ENCODE results near the gene ARHGAP32. TPM values are rescaled to one million over a fixed set of nuclear protein-coding genes. Genes with fewer than 3 reads are reported as not detected.

Gene ARHGAP32
- total RNA-seq, 4 donors from 2014 or later, result 49.1 to 54.9 (median 49.3) TPM

DNA sequence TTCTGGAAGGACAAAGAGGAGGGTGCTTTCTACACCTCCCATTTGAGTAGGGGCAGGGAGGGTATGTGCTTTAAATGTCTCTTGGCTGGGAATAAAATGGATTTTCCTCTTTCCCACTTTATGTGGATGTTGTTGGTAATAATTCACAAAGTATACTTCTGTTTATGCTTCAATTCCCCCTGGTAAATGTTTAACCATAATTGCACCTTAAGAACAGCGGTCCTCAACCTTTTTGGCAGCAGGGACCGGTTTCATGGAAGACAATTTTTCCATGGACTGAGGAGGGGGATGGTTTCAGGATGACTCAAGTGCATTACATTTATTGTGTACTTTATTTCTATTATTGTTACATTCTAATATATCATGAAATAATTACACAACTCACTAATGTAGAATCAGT is 245.5 kb downstream of the ARHGAP32 start:
- intact Hi-C loops (cut with DNase I; ENCODE audit: low total_unique reads), result no loop called here
- no peak for DNase-seq (ENCODE audit: low spot score in 2 of 2)
- 92 to 94% methylated on average over 2 of the region's 2 CpGs for WGBS, 2 donors
- H3K4me3 ChIP-seq (ENCODE audit: low read depth, poor library complexity, severe bottlenecking), result no peak overlapping the region
- TF ChIP-seq, protein P1, sequence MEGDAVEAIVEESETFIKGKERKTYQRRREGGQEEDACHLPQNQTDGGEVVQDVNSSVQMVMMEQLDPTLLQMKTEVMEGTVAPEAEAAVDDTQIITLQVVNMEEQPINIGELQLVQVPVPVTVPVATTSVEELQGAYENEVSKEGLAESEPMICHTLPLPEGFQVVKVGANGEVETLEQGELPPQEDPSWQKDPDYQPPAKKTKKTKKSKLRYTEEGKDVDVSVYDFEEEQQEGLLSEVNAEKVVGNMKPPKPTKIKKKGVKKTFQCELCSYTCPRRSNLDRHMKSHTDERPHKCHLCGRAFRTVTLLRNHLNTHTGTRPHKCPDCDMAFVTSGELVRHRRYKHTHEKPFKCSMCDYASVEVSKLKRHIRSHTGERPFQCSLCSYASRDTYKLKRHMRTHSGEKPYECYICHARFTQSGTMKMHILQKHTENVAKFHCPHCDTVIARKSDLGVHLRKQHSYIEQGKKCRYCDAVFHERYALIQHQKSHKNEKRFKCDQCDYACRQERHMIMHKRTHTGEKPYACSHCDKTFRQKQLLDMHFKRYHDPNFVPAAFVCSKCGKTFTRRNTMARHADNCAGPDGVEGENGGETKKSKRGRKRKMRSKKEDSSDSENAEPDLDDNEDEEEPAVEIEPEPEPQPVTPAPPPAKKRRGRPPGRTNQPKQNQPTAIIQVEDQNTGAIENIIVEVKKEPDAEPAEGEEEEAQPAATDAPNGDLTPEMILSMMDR (IDR thresholded peaks at IDR 0.05), result no peak
- TF ChIP-seq POLR2A (IDR thresholded peaks at IDR 0.05), result no peak

- intact Hi-C loops (cut with DNase I; ENCODE audit: low total_unique reads), result no loop called here
- no peak overlapping the region for H3K4me3 ChIP-seq (ENCODE audit: low read depth, poor library complexity, severe bottlenecking)
- DNase-seq (ENCODE audit: low spot score in 2 of 2), result no peak
- WGBS, 2 donors, result 50 to 63% methylated on average over 16 of the region's 16 CpGs
- TF ChIP-seq POLR2A (IDR thresholded peaks at IDR 0.05), result no peak
- TF ChIP-seq, protein P1 (IDR thresholded peaks at IDR 0.05), result no peak
Observed at GRCh38 chr11:128943428-128943976, 248.6 kb downstream of the ARHGAP32 start.

DNA sequence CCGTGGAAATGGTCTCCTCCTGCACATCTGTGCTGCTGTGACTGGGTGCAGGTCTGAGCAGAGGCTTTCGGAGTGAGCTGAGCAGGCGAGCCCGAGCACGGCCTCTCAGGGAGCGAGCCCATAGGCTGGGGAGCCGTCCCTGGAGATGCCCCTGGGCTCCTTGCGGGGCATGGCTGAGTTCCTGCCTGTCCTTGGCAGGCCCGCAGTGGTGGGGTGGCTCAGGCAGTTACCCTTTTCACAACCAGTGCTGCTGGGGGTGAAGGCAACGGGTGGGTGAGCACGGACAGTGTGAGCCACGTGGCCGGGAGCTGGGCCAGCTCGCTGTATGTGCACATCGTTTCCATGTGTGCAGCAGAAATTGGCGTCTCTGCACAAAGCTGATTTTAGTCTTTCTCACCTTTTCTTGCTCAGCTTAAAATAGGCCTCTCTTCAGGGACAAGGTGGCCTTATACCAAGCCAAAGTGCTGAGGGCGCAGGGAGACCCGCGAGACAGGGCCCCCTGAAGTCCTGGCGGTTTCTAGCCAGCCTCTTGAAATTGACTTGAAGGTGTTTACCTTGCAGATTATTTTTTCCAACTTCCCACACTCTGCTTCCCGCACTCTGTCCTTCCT is 249.2 kb downstream of the ARHGAP32 start, which contains the start of gene TP53AIP1:
Gene TP53AIP1 (minus strand): TSS at position 55 of the 611 bp plus-strand sequence. CDS start 5,053 bp downstream, outside the sequence.
- 33 to 54% methylated on average over 14 to 21 of the region's 21 CpGs for WGBS, 2 donors
- no peak for TF ChIP-seq POLR2A (IDR thresholded peaks at IDR 0.05)
- TF ChIP-seq, protein P1 (IDR thresholded peaks at IDR 0.05), result no peak
- intact Hi-C loops (cut with DNase I; ENCODE audit: low total_unique reads), result no loop called here
- DNase-seq (ENCODE audit: low spot score in 2 of 2), result no peak
- no peak within 1 kb of the TSS for H3K4me3 ChIP-seq (ENCODE audit: low read depth, poor library complexity, severe bottlenecking)

DNA sequence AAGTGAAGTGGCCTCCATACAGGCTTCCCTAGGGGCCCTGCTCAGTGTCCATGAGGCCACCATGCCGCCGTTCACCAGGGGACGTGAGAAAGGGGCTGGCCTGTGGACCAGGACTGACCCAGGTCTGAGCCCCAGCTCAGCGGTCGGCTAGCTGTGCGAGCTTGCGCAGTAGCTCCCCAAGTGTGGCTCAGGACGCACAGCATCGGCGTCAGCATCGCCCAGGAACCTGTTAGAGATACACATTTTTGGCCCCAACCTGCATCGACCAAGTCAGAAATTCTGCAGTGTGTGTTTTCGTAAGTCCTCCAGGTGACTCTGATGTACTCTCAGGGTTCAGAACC is 249.9 kb downstream of the ARHGAP32 start:
- TF ChIP-seq, protein P1 (IDR thresholded peaks at IDR 0.05), result no peak
- TF ChIP-seq POLR2A (IDR thresholded peaks at IDR 0.05), result no peak
- no peak overlapping the region for H3K4me3 ChIP-seq (ENCODE audit: low read depth, poor library complexity, severe bottlenecking)
- WGBS, 2 donors, result 61 to 81% methylated on average over 13 of the region's 13 CpGs
- intact Hi-C loops (cut with DNase I; ENCODE audit: low total_unique reads), result no loop called here
- DNase-seq (ENCODE audit: low spot score in 2 of 2), result no peak

DNA sequence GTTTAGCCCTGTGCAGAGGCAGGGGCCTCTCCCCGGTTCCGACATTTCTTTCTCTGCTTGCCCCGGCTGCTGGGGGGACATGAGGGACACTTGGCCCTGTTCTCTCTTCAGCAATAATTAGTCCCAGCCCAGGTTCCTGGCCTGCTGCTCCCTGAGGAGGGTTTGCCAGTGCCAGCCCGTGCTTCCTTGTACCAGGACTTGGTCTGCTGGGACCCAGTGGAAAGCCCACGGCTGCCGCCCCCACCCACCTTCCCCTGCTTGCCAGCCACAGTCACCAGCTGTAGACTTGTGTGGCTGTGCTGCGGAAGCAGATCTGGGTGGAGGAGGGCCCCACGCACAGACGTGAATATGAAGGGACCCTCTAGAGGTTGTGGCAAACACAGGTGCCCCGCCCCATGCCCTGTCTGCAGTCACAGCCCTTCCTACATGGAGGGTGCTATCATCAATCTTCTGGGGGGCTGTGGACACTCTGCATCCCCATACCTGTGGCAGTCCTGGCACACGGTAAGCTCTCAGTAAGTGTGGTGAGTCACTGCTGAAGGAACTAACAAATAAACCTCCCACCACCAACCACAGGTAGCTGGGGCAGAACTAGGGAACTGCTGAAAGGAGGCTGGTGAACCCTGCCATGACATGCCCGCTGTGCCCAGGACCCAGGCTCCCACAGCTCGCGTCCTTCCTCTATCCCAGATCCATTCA is 250.4 kb downstream of the ARHGAP32 start:
- TF ChIP-seq, protein P1 (IDR thresholded peaks at IDR 0.05), result no peak
- TF ChIP-seq POLR2A (IDR thresholded peaks at IDR 0.05), result no peak
- intact Hi-C loops (cut with DNase I; ENCODE audit: low total_unique reads), result no loop called here
- 61 to 68% methylated on average over 11 to 12 of the region's 14 CpGs for WGBS, 2 donors
- H3K4me3 ChIP-seq (ENCODE audit: low read depth, poor library complexity, severe bottlenecking), result no peak overlapping the region
- no peak for DNase-seq (ENCODE audit: low spot score in 2 of 2)

All from lower leg skin (tissue), 4 donors.